ENCODE measurements around the gene ATP8B1.

DNA sequence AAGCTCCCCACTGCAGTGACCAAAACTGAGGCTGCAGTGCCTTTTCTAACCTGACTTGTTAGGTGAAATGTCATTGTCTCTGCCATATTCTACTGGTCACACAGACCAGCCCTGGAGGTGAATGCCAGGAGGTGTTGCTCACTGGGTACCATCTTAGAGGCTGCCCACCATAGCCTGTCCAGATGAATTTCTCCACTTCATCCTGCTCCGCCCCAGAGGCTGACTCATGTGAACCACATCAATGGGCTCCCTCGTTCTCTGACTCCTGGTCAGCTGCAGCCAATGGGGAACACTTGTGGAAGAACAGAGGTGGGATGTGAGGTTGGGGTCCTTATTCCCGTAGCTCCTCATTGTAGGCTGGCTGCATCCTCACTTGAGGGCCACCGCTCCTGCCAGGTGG, 178.1 kb downstream of the ATP8B1 start:
- TF ChIP-seq, protein P1, sequence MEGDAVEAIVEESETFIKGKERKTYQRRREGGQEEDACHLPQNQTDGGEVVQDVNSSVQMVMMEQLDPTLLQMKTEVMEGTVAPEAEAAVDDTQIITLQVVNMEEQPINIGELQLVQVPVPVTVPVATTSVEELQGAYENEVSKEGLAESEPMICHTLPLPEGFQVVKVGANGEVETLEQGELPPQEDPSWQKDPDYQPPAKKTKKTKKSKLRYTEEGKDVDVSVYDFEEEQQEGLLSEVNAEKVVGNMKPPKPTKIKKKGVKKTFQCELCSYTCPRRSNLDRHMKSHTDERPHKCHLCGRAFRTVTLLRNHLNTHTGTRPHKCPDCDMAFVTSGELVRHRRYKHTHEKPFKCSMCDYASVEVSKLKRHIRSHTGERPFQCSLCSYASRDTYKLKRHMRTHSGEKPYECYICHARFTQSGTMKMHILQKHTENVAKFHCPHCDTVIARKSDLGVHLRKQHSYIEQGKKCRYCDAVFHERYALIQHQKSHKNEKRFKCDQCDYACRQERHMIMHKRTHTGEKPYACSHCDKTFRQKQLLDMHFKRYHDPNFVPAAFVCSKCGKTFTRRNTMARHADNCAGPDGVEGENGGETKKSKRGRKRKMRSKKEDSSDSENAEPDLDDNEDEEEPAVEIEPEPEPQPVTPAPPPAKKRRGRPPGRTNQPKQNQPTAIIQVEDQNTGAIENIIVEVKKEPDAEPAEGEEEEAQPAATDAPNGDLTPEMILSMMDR (IDR thresholded peaks at IDR 0.05; ENCODE audit: borderline replicate concordance, extremely low read depth, low read length, poor library complexity, severe bottlenecking) = no peak
- no peak for TF ChIP-seq EZH2 (IDR thresholded peaks at IDR 0.05; ENCODE audit: borderline replicate concordance, low read depth, low read length, severe bottlenecking)

Data from DND-41 (cell line).